Astrocyte (in vitro differentiated cells and primary cell): ENCODE data around the gene TPM4. TPM values are rescaled to one million over a fixed set of nuclear protein-coding genes. Genes with fewer than 3 reads are reported as not detected.

ENCODE experiments used
- DNase-seq: peaks from one replicate; pipeline ENCODE4 v3.0.0-alpha.2; 2010; ENCODE audit warnings: low read depth
- FAIRE-seq: peaks from 2 replicates; lab custom pipeline; 2011; peaks lifted over from hg19 to GRCh38; lab: Jason Lieb, UNC
- H2AFZ ChIP-seq: 2 replicates; pipeline ENCODE4 v1.6.0; 2012; ENCODE audit warnings: low read depth, low read length, inconsistent platforms
- H3K27ac ChIP-seq: 2 replicates; pipeline ENCODE4 v1.5.1; 2011; ENCODE audit warnings: low read depth, low read length, inconsistent platforms
- H3K27me3 ChIP-seq: 2 replicates; pipeline ENCODE4 v1.6.0; 2011; ENCODE audit warnings: low read length, inconsistent platforms; ENCODE audit not compliant: insufficient read depth
- H3K36me3 ChIP-seq: 2 replicates; pipeline ENCODE4 v1.5.1; 2011; ENCODE audit warnings: low read length, inconsistent platforms; ENCODE audit not compliant: insufficient read depth
- H3K4me1 ChIP-seq: 2 replicates; pipeline ENCODE4 v1.5.1; 2011; ENCODE audit warnings: low read length, inconsistent platforms; ENCODE audit not compliant: insufficient read depth
- H3K4me2 ChIP-seq: 2 replicates; pipeline ENCODE4 v1.6.0; 2012; ENCODE audit warnings: low read length, inconsistent platforms
- H3K4me3 ChIP-seq: 2 replicates; pipeline ENCODE4 v1.5.1; 2011; ENCODE audit warnings: low read depth, mild to moderate bottlenecking, low read length, inconsistent platforms; ENCODE audit not compliant: insufficient read depth
- H3K79me2 ChIP-seq: 2 replicates; pipeline ENCODE4 v1.6.0; 2012; ENCODE audit warnings: mild to moderate bottlenecking, low read length, inconsistent platforms; ENCODE audit not compliant: insufficient read depth
- H3K9ac ChIP-seq: 2 replicates; pipeline ENCODE4 v1.6.0; 2012; ENCODE audit warnings: mild to moderate bottlenecking, low read length, inconsistent platforms
- H3K9me3 ChIP-seq: 2 replicates; pipeline ENCODE4 v1.5.1; 2012; ENCODE audit warnings: low read depth, mild to moderate bottlenecking, low read length, inconsistent platforms; ENCODE audit not compliant: insufficient read depth
- H4K20me1 ChIP-seq: 2 replicates; pipeline ENCODE4 v1.6.0; 2012; ENCODE audit warnings: low read length, inconsistent platforms; ENCODE audit not compliant: insufficient read depth
- H3K27ac Mint-ChIP-seq: one replicate; pipeline ENCODE4 v1.8.0; 2021; ENCODE audit warnings: mild to moderate bottlenecking, mixed read lengths; ENCODE audit not compliant: unreplicated experiment
- H3K27me3 Mint-ChIP-seq: one replicate; pipeline ENCODE4 v1.8.0; 2021; ENCODE audit warnings: low read depth, mixed read lengths; ENCODE audit not compliant: unreplicated experiment
- H3K36me3 Mint-ChIP-seq: one replicate; pipeline ENCODE4 v1.8.0; 2021; ENCODE audit warnings: low read depth, mixed read lengths; ENCODE audit not compliant: unreplicated experiment
- H3K4me1 Mint-ChIP-seq: one replicate; pipeline ENCODE4 v1.8.0; 2021; ENCODE audit warnings: low read depth, mixed read lengths; ENCODE audit not compliant: unreplicated experiment
- H3K4me3 Mint-ChIP-seq: one replicate; pipeline ENCODE4 v1.8.0; 2021; ENCODE audit warnings: mild to moderate bottlenecking, moderate library complexity, mixed read lengths; ENCODE audit not compliant: unreplicated experiment
- H3K9me3 Mint-ChIP-seq: one replicate; pipeline ENCODE4 v1.8.0; 2021; ENCODE audit warnings: mild to moderate bottlenecking, mixed read lengths; ENCODE audit not compliant: unreplicated experiment
- EZH2 ChIP-seq: IDR thresholded peaks from 2 replicates; pipeline ENCODE4 v1.6.1; 2012; ENCODE audit warnings: mild to moderate bottlenecking, low read length, inconsistent platforms; ENCODE audit not compliant: insufficient read depth
- total RNA-seq: library from RNA; stranded (reverse); gene quantifications from 2 replicates; pipeline ENCODE4 v1.2.1, GENCODE V29; 2021
- TF ChIP-seq, protein P1 (sequence below): IDR thresholded peaks from 2 replicates; pipeline ENCODE4 v1.5.1; 2011; ENCODE audit warnings: low read depth, mild to moderate bottlenecking, inconsistent platforms, low read length, moderate library complexity; ENCODE audit not compliant: insufficient read depth

Gene TPM4
- total RNA-seq, 1 donor from 2014 or later, result 811 TPM

DNA sequence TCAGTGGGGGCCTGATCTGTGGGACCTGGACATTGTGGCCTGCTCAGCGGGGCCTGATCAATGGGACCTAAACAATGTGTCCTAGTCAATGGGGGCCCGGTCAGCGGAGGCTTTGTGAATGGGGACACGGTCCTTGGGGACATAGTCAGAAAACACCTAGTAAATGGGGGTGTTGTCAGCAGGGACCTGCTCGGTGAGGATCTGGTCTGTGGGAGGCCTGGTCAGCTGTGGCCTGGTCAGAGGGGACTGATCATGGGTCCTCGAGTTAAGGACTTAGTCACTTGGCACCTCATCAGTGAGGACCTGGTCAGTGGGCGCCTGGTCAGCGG is 44.5 kb upstream of the TPM4 start:
- Histone ChIP-seq H3K4me1 (no peaks in the 10 kb centered on the region), H3K9me3 (no peaks in the 10 kb centered on the region), H3K27ac (no peak overlapping the region), H3K36me3 (no peaks in the 10 kb centered on the region), H3K79me2 (no peaks in the 10 kb centered on the region), H3K9ac (no peak overlapping the region), H3K27me3 (no peaks in the 10 kb centered on the region), H3K4me3 (no peak overlapping the region), H4K20me1 (no peaks in the 10 kb centered on the region), H2AFZ (no peak overlapping the region), H3K4me2 (no peak overlapping the region)
- DNase-seq (no peak), FAIRE-seq (no peak)
- no peaks in the 10 kb centered on the region for H3K36me3 Mint-ChIP-seq
- H3K4me1 Mint-ChIP-seq, result no peaks in the 10 kb centered on the region
- peaks cover 7% of the 10 kb centered on the region for H3K27me3 Mint-ChIP-seq
- no peak overlapping the region for H3K27ac Mint-ChIP-seq
- peaks cover 9% of the 10 kb centered on the region for H3K9me3 Mint-ChIP-seq
- H3K4me3 Mint-ChIP-seq, result no peak overlapping the region
- TF ChIP-seq EZH2, result no peak
- TF ChIP-seq, protein P1, sequence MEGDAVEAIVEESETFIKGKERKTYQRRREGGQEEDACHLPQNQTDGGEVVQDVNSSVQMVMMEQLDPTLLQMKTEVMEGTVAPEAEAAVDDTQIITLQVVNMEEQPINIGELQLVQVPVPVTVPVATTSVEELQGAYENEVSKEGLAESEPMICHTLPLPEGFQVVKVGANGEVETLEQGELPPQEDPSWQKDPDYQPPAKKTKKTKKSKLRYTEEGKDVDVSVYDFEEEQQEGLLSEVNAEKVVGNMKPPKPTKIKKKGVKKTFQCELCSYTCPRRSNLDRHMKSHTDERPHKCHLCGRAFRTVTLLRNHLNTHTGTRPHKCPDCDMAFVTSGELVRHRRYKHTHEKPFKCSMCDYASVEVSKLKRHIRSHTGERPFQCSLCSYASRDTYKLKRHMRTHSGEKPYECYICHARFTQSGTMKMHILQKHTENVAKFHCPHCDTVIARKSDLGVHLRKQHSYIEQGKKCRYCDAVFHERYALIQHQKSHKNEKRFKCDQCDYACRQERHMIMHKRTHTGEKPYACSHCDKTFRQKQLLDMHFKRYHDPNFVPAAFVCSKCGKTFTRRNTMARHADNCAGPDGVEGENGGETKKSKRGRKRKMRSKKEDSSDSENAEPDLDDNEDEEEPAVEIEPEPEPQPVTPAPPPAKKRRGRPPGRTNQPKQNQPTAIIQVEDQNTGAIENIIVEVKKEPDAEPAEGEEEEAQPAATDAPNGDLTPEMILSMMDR, result no peak

DNA sequence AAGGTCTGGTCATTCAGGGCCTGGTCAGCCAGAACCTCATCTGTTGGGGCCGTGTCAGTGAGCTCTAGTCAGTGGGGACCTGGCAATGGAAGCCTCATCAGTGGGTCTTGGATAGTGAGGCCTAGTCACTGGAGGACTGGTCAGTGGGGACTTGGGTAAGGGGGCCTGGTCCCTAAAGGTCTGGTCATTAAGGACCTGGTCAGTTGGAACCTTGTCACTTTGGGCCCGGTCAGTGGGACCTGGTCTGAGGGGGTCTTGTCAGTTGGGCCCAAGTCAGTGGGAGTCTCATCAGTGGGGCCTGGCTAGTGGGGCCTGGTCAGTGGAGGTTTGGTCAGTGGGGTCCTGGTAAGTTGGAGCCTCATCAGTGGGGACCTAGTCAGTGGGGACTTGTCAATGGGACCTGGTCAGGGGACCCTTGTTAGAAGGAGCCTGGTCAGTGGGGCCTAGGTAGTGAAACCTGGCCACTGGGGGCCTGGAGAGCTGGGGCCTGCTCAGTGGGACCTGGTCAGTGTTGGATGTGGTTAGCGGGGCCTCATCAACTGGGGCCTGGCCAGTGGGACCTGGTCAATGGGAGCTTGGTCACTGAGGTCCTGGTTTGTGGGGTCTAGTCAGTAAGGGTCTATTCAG is 43.7 kb upstream of the TPM4 start:
- Histone ChIP-seq H3K36me3 (no peaks in the 10 kb centered on the region), H3K9me3 (no peaks in the 10 kb centered on the region), H2AFZ (no peak overlapping the region), H3K27me3 (no peaks in the 10 kb centered on the region), H3K4me1 (no peaks in the 10 kb centered on the region), H3K79me2 (no peaks in the 10 kb centered on the region), H3K9ac (no peak overlapping the region), H3K4me3 (no peak overlapping the region), H3K27ac (no peak overlapping the region), H3K4me2 (no peak overlapping the region), H4K20me1 (no peaks in the 10 kb centered on the region)
- H3K36me3 Mint-ChIP-seq, result no peaks in the 10 kb centered on the region
- H3K4me3 Mint-ChIP-seq, result no peak overlapping the region
- DNase-seq, result no peak
- TF ChIP-seq, protein P1, result no peak
- TF ChIP-seq EZH2, result no peak
- no peak for FAIRE-seq
- H3K4me1 Mint-ChIP-seq, result no peaks in the 10 kb centered on the region
- peaks cover 7% of the 10 kb centered on the region for H3K27me3 Mint-ChIP-seq
- peaks cover 9% of the 10 kb centered on the region for H3K9me3 Mint-ChIP-seq
- no peak overlapping the region for H3K27ac Mint-ChIP-seq

DNA sequence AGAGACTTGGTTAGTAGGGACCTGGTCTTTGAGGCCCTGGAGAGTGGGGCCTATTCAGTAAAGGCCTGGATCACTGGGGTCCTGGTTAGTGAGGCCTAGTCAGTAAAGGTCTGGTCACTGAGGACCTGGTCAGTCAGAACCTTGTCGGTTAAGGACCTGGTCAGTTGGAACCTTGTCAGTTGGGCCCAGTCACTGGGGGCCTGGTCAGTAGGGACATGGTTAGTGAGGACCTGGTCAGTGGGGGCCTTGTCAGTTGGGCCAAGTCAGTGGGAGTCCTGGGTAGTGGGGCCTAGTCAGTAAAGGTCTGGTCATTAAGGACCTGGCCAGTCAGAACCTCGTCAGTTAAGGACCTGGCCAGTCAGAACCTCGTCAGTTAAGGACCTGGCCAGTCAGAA is 43.2 kb upstream of the TPM4 start:
- FAIRE-seq (no peak), DNase-seq (no peak)
- TF ChIP-seq EZH2, result no peak
- TF ChIP-seq, protein P1, result no peak
- Mint-ChIP-seq H3K9me3 (peaks cover 9% of the 10 kb centered on the region), H3K27me3 (peaks cover 11% of the 10 kb centered on the region), H3K4me1 (no peaks in the 10 kb centered on the region), H3K4me3 (no peak overlapping the region), H3K27ac (no peak overlapping the region), H3K36me3 (no peaks in the 10 kb centered on the region)
- no peak overlapping the region for H2AFZ ChIP-seq
- H3K36me3 ChIP-seq, result no peaks in the 10 kb centered on the region
- H3K9me3 ChIP-seq, result no peaks in the 10 kb centered on the region
- H3K27ac ChIP-seq, result no peak overlapping the region
- no peaks in the 10 kb centered on the region for H3K79me2 ChIP-seq
- H3K9ac ChIP-seq, result no peak overlapping the region
- no peaks in the 10 kb centered on the region for H3K27me3 ChIP-seq
- no peak overlapping the region for H3K4me2 ChIP-seq
- H4K20me1 ChIP-seq, result no peaks in the 10 kb centered on the region
- H3K4me3 ChIP-seq, result no peak overlapping the region
- no peaks in the 10 kb centered on the region for H3K4me1 ChIP-seq
